GM19043 (cell line): ENCODE measurements around the gene ENPP1.
A peak's percentile ranks its signal among the peaks of the same experiment; 100 is the strongest.
"Not testable (repeated sequence)": the region's sequence is repeated elsewhere in the genome, so short reads cannot be mapped to it uniquely, and the experiment has no call there.

Experiments
- ATAC-seq: cut with Tn5 transposase; IDR thresholded peaks from one replicate; pipeline ENCODE4 v1.9.1; 2021; ENCODE audit warnings: low read depth; ENCODE audit not compliant: unreplicated experiment

The ENPP1 gene

GRCh38 chr6:131910956-131911355, 103.1 kb downstream of the ENPP1 start:
- no peak for ATAC-seq

GRCh38 chr6:131911951-131912350, 104.1 kb downstream of the ENPP1 start:
- no peak for ATAC-seq

DNA sequence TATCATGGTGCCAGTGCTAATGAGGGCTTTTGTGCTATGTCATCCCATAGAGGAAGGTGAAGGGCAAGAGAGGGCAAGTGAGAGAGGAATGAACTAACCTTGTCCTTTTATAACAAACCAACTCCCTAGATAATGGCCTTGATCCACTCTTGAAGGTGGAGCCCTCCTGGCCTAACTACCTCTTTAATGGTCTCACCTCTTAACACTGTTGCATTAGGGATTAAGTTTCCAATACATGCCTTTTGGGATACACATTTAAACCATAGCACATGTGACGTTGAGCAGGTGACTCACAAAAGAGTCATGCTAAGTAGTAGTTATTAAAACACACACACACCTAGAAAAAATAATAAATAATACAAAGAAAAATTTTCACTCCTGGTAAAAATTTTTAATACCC, 106.4 kb downstream of the ENPP1 start:
- no peak for ATAC-seq

DNA sequence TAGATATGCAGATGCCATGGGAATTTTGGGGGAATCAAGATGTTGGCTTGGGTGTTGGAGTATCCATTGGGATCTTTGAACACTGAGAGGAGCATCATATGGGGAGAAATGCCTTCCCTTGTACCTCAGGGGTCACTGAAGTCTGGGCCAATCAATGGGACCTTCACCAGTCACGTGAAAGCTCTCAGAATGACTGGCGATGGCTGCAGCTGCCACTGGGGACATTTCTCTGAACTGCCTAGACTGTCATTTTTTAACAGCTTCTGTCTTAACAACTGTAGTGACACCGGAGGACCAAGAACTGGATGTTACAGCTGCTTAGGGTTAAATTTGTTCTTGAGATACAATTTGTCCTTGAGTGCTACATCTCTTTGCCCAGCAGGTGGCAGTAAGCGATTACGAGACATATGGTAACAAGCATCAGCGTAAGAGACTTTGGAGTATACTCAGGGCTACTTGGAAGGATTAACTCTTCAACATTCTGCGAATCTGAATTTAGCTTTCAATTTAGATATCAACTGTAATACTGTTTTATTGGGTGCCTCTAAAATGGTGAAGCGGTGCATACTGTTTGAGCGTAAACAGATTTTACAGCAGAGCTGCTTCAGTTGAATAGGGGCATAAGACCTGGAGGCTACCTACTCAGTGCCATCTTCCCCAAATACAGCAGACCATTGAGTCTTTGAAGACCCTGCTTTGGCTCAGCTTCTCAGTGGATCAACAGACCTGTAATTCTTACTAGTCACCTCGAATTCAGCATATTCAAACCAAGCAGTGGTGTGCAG, 107.3 kb downstream of the ENPP1 start:
- peak; percentile 76 for ATAC-seq

DNA sequence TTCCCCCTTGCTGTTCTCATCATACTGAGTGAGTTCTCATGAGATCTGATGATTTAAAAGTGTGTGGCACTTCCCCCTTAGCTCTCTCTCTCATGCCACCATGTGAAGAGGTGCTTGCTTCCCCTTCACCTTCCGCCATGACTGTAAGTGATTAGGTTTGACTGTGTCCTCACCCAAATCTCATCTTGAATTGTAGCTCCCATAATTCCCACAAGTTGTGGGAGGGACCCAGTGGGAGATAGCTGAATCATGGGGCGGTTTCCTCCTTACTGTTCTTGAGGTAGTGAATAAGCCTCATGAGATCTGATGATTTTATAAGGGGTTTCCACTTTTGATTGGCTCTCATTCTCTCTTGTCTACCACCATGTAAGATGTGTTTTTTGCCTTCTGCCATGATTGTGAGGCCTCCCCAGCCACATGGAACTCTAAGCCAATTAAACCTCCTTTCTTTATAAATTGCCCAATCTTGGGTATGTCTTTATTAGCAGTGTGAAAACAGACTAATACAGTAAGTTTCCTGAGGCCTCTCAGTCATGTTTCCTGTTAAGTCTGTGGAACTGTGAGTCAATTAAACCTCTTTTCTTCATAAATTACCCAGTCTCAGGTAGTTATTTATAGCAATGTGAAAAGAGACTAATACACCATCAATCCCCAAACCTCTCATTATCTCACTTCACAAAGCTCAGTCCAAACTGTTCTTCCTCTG, 108.4 kb downstream of the ENPP1 start:
- not testable (repeated sequence) for ATAC-seq

GRCh38 chr6:131916847-131917246, 109.0 kb downstream of the ENPP1 start:
- no peak for ATAC-seq

GRCh38 chr6:131917318-131917717, 109.5 kb downstream of the ENPP1 start:
- ATAC-seq: no peak

DNA sequence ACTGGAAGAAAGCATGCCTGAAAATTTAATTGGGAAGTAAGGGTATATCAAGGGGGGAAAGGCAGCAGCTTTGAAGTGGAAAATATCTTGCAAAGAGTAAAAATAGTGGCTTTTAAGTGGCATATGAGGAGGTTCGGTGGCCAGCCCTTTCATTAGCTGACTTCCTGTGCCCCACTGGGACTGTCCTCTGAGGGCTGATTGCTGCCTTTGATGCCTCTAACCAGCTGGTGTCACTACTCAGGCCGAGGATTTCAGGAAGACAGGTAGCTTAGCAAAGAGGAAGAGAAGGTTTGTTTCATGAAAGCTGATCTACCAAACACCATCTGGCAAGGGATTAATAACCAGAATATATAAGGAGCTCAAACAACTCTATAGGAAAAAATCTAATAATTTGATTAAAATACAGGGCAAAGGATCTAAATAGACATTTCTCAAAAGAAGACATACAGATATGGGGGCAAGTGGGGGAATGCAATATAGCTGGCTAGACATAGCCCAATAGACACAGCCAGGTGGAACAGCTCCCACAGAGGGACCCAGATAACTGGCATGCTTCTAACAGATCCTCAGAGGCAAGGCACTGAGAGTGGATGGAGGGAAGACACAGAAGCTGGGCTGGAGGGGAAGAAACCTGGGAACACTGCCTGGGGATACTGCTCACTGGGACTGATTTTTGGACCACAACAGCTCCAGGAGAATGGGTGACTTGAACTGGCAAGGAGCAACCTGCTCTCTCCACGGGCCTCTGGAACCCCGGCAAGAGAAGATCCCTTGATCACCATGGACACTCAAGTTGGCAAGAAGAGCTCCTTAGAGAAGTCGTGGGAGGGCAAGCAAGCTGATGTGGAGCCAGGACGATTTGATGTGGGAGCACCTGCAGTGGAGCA, 110.2 kb downstream of the ENPP1 start:
- no peak for ATAC-seq

GRCh38 chr6:131918650-131919355, 111.0 kb downstream of the ENPP1 start:
- no peak for ATAC-seq

GRCh38 chr6:131920656-131921055, 112.8 kb downstream of the ENPP1 start:
- no peak for ATAC-seq

- ATAC-seq: peak; percentile 65
These were observed 115.5 kb downstream of the ENPP1 start for GRCh38 chr6:131923356-131923755.

- no peak for ATAC-seq
These were observed 117.2 kb downstream of the ENPP1 start for GRCh38 chr6:131924881-131925474.

DNA sequence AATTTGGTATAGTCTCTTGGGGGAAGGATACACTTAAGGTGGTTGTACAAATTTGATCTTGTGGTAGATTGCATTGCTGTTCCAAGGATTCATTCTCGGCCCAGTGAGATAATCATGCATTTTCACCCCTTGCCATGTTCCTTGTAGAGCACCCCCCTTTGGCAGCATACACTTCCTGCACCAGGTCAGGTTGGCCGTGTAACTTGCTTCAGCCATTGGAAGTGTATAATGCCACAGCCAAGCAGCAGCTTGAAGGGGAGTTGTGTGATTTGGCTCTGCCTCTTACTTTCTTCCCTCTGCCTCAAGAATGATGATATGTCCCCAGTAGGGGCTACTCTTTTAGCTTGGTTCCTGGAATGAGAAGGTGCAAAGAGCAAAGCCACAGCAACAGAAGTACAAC, 121.4 kb downstream of the ENPP1 start:
- no peak for ATAC-seq

- no peak for ATAC-seq
These were observed 122.2 kb downstream of the ENPP1 start for GRCh38 chr6:131929976-131930375.

DNA sequence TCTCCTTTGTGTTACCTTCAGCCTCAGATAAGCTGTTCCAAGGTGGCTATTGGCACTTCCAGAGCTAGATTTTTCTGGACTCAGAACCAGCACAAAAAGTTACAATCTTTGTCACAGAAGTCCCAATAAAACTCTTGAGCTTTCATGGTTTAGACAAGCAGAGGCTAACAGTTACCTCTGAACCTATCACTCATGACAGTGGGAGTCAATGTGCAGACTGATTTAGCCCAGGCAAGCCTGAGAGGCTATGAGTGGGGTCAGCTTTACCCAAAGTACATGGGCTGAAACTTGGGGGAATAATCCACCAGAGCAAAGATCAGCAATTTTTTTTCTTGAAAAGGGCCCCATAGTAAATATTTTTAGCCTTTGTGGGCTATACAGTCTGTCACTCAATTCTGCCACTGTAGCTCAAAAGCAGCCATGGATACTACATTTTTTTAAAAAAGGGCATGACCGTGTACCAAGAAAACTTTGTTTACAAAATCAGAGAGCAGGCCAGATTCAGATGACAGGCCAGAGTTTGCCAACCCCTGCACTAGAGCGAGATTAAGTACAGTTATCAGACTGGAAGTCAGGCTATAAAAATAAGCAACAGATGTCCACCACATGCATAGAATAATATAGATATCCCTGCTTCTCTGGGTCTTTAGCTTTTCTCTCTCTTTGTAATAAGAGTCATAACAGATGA, 123.4 kb downstream of the ENPP1 start:
- ATAC-seq: no peak

GRCh38 chr6:131936156-131936555, 128.3 kb downstream of the ENPP1 start:
- no peak for ATAC-seq

DNA sequence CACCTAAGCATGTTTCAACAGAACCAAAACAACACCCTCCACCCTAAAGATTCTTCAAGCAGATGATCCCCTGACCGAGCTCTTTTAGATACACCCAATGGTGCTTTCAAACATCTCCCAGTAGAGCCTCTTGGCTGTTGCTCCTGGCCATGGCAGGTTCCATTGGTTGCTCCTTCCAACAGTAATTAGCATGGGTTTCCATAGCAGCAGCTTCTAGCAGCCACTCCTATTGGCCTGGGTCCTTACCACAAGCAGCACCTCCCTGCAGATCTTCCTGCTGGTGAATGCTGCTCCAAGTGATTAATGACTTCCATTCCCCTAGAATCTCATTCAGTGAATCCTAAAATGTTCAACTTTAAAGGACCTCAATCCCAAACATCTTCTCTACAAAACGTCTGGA, 129.4 kb downstream of the ENPP1 start:
- ATAC-seq: no peak

GRCh38 chr6:131937703-131938631, 130.1 kb downstream of the ENPP1 start:
- no peak for ATAC-seq
